GM21526 (cell line): ENCODE data around the gene NLRC5.
"Not testable (repeated sequence)": the region's sequence is repeated elsewhere in the genome, so short reads cannot be mapped to it uniquely, and the experiment has no call there.

Experiments
- ATAC-seq: cut with Tn5 transposase; IDR thresholded peaks from one replicate; pipeline ENCODE4 v1.9.1; 2021; ENCODE audit warnings: moderate library complexity; ENCODE audit not compliant: unreplicated experiment, low FRiP score

Gene NLRC5

DNA sequence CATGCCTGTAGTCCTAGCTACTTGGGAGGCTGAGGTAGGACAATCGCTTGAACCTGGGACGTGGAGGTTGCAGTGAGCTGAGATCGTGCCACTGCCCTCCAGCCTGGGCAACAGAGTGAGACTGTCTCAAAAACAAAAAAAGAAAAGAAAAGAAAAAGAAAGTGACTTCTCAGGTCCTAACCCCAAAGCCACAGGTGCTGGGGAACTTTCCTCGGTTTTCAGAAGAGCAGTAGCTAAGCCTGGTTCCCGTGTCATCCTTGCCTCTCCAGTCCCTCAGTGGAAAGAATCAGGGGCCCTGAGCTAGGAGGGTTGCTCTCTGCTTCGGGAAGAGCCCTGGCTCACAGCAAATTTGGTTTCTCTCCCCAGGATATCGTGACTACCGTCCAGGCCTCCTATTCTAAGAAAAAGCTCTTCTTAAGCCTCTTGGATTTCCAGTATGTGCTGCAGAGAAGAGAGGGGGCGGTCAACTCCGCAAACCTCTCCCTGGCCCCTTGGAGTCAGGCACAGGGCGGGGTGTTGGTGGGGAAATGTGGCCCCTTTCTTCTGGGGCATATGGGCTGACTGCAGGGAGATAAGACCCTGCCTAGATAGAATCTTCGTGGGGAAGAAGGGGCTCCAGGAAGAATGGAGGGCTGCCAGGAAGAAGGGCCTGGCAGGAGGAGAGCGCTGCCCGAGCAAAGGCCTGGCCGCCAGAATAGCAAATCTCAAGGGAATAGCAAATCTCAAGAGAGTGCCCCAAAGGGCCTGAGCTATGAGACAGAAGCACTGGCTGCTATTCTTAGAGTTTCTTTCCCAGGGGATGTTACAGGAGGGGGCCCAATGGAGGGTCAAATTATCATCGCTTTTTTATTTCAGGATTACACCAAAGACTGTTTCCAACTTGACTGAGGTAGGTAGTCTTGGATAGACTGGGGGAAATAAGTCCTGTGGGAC lies 8.3 kb upstream of the NLRC5 start:
- ATAC-seq, result no peak

DNA sequence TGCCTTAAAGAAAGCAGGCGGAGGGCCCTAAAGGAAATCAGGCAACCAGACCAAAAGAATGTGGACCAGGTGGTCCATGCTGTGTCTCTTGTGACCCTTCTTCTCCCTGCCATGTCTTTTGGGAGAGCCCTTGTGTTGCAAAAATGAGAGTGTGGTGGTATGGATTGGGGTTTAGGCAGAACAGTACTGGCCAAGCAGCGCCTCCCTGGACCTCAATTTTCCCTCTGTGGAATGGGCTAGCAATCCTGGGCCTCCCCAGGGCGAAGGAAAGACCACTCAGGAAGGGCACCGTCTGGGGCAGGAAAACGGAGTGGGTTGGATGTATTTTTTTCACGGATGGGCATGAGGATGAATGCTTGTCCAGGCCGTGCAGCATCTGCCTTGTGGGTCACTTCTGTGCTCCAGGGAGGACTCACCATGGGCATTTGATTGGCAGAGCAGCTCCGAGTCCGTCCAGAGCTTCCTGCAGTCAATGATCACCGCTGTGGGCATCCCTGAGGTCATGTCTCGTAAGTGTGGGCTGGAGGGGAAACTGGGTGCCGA lies 7.6 kb upstream of the NLRC5 start:
- ATAC-seq, result no peak

DNA sequence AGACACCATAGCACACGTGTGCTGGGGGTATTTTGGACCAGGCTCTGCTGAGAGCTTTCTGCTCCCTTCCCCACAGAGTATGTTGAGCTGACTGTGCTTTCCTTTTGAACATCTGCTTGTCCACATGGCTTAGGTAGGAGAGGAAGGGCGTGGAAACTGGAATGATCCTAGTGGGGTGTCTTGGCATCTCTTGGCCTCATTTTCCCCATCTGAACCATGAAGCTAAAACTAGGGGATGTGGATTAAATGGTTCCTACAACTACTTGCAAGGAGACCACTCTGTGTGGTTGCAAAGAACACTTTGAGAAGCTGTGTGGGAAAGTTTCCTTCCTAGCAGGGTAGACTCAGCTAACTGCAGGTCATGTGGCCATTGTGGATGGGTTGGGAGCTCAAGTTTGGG lies 6.7 kb upstream of the NLRC5 start:
- ATAC-seq, result no peak

DNA sequence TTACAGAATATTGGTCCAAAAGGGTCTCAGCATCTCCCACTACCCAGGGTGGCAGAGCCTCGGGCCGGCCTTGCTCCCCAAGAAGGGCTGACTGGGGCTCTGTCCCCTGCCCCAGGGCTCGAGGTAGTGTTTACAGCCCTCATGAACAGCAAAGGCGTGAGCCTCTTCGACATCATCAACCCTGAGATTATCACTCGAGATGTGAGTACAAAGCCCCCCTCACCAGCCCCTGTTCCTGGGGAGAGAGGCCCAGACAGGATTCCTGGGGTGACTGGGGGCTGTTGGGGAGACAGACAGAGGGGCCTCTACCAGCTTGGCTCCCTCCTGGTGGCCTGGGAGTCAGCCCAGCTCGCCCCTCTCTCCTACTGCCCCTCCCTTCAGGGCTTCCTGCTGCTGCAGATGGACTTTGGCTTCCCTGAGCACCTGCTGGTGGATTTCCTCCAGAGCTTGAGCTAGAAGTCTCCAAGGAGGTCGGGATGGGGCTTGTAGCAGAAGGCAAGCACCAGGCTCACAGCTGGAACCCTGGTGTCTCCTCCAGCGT lies 6.1 kb upstream of the NLRC5 start:
- no peak for ATAC-seq

DNA sequence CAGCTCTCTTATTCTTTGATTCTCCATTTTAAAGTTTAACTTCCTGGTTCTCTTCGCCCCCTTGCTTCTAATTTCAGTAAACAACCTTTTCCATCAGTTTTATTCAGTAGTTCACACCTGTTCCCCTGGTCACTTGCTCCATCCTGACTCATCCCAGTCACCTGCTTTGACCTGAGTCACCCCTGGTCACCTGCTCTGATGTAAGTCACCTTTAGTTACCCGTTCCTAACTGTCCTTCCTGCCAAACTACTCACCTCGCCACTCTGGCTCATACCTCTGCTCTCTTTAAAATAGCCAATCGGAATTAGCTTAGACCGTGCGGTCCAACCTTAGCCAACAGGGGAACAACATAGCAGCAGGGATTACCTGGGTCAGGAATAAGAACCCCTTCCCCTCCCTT lies 4.7 kb upstream of the NLRC5 start:
- no peak for ATAC-seq

DNA sequence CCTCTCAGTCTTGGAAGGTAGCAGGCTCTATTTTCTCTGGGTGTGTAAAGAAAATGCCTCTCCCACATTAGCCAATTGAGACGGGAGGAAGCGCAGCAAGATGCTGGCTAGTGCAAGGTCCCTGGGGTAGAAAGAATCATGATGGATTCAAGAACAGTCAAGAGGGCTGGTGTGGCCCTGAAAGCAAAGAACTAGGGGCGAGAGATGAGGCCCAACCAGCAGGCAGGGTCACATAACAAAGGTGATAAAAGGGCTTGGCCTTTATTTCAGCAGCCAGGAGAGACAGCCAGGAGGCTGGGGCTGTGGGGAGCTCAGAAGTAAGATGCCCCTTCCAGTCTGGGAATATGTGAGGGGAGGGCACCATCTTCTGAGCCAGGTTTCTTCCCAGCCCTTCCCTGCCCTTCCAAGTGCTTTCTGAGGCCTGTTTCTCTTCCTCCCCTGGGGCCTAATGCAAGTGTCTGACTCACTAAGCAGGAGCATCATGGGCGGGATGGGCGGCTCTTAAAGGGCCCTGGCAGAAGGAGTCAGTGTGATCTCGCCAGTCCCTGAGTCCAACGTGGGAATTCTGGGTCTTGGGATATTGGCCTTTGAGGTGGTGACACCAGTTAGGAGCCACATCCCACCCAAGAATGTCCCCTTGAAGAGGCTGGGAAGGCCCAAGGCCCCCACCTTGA lies 3.9 kb upstream of the NLRC5 start:
- ATAC-seq, result no peak

DNA sequence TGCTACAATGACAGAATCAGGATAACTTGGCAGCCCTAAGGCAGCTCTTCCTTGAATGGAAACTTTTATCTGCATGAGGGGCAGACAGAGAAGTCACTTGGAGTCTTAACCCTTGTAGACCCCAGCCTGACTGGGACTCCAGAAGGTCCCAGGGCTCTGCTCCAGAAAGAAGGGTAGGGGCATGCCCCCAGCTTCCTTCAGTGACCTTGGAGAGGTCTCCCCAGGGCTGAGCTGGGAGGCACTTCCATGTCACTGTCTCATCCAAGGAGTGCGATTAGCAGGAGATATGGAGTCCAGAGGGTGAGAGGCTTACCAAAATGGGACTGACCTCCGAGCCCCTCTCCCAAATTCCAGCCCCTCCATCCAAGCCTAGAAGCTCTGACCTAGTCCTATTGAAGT lies 3.4 kb upstream of the NLRC5 start:
- no peak for ATAC-seq

DNA sequence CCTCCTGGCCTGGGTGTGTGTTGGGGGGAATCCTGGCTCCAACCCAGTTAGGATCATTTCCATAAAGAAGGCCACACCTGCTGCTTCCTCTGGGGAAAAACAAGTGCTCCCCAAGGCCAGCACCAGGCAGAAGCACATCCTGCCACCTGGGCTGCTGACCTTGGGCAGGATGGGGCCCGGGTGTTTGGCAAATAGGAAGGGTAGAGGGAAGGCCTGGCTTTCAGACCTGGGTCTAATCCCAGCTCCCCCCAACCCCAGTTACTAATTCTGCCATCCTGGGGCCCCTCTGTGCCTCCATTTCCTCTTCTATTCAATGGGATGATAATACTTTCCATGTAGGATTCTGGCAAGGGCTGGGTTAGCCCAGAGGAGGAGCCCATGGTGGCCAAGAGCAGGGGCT lies 3.0 kb upstream of the NLRC5 start:
- ATAC-seq, result no peak

DNA sequence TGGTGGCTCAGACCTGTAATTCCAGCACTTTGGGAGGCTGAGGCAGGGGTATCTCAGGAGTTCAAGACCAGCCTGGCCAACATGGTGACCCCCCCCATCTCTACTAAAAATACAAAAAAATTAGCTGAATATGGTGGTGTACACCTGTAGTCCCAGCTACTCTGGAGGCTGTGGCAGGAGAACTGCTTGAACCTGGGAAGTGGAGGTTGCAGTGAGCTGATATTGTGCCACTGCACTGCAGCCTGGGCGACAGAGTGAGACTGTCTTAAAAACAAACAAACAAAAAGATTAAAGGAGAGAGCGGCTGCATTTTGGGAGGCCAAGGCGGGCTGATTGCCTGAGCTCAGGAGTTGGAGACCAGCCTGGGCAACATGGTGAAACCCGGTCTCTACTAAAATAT lies 2.4 kb upstream of the NLRC5 start:
- not testable (repeated sequence) for ATAC-seq

DNA sequence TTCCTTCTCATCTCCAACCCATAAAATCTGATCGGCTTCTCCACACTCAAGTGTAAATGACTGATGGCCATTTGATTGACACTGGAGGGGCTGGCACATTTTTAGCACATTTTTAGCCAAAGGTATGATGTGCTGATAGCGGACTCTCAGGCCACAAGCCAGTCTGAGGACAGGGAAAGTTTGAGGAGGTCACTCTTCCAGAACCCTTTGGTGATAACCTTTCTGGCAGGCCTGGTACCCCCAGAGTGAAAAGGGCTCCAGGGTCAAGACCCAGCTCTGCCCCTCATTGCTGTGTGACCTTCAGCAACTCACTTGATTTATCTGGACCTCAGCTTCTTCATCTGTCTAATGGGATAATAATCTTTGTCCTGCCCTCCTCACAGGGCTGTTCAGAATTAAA lies 1.7 kb upstream of the NLRC5 start:
- no peak for ATAC-seq

DNA sequence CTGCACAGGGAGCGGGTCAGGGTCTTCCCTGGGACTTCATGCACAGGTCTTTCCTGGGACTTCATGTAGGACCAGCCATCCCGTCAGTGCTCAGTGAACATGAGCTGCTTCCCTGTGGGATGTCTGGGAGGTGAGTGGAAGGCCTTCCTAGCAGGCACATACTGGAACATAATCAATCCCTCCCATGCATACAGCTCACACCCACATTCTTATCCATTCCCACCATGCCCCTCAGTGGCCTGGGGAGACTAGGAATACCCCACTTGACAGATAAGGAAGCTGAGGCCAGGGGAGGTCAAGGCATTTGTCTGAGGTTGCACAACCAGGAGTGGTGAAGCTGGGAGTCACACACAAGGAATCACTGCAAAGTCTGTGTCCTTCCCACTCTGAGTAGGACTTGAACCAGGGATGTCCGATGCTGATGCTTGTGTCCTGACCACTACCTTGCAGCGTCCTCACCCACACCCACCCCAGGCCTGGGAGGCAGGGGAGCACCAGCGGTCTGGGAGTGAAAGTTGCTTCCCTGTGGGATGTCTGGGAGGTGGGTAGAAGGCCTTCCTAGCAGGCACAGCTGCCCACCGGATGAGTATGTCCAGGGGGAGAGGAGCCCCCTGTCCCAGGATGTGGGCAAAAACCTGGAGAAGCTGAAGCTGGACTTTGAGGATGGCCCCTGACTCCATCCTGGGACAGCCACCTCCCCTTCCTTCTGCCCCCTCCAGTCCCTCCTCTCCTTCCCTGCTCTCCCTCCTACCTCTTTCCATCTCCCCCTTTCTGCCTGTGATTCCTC lies 1.0 kb upstream of the NLRC5 start:
- ATAC-seq, result no peak

DNA sequence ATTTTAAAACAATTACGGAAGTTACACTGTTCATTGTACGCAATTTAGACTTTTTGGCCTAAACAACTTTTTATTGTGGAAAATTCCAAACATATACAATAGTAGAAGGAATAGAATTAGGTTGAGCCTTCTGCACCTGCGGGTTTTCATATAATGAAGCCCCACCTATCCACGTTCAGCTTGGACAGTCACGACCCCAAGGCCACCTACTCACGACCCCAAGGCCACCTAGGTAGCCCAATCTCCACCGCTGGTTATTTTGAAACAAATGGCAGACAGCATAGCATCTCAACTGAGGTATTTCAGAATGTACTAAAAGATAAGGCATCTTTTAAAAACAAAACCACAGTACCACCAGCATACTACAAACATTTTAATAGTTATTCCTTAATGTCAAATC lies 631 bp downstream of the NLRC5 start:
- no peak for ATAC-seq

DNA sequence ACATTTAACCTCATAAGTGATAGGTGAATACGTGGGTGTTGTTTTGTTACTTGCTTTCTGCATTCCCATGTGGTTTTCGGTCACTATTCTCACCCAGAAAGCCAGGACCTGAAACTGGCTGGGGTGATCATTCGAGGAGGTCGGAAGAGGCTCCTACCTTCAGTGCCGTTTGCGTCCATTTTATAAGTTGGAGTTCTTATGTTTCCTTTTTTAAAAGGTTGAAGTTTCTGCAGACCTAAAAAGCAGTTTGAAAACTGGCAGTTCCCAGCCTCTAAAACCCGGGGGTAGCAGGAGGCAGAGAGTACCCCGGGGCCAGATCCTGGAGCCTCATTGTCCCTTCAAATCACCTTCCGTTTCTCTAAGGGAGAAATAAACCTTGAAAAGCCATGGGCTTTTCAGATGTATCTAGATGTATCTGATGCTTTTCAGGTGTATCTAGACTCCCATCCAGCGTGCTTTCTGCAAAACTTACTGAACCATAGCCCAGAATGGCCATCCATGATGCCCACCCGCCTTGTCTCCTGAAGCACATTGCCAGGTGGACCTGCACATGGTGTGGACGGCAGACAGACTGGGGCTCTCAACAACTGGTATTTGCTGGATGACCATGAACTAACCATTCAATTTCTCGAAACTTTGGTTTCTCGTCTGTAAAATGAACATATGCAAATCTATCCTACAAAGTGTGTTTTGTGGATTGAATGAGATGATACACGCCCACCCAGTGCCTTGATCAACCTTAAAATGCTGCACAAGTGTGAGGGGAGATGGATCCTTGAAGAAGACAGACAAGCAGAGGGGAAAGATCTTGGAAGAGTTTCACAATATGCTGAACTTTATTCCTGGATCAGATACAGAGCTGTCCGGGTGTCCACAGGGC lies 1.3 kb downstream of the NLRC5 start:
- no peak for ATAC-seq

DNA sequence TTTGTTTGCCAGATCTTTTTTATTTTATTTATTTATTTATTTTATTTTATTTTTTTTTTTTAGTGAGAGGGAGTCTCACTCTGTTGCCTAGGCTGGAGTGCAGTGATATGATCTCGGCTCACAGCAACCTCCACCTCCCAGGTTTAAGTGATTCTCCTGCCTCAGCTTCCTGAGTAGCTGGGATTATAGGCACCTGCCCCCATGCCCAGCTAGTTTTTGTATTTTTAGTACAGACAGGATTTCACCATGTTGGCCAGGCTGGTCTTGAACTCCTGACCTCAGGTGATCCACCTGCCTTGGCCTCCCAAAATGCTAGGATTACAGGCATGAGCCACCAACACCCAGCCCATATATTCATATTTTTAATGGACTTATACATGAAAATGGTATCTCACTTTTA lies 3.1 kb downstream of the NLRC5 start:
- not testable (repeated sequence) for ATAC-seq

DNA sequence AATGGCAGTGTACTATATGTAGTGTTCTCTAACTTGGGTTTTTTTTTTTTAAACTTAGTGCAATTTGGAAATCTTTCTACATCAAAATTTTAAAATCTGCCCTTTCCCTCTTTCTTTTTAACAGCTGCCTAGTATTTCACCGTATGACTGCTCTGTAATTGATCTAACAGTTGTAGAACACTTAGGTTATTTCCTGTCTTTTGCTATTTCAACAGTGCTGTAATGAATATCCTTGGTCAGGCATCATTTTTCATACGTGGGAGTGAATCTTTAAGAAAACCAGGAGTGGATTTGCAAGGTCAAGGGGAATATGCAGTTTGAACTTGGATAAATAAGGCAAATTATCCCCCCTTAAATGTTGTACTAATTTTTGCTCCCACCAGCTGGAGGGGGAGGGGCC lies 3.8 kb downstream of the NLRC5 start:
- ATAC-seq, result no peak

DNA sequence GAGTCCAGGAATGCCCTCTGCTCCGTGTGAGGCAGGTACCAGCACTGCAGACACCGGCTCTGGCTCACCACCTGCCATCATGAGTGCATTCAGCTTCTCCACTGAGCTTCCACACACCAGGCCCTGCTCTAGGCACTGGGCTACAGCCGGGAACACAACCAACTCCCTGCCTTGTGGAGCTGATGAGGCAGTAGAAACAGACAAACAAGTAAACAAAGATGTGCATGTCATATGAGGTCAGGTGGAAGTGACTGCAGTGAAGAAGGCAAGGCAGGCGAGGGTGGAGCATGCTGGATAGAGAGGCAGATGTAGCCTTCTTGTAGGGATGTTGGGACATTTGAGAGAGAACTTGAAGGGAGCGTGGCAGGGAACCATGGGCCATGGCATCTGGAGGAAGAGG lies 5.0 kb downstream of the NLRC5 start:
- no peak for ATAC-seq

DNA sequence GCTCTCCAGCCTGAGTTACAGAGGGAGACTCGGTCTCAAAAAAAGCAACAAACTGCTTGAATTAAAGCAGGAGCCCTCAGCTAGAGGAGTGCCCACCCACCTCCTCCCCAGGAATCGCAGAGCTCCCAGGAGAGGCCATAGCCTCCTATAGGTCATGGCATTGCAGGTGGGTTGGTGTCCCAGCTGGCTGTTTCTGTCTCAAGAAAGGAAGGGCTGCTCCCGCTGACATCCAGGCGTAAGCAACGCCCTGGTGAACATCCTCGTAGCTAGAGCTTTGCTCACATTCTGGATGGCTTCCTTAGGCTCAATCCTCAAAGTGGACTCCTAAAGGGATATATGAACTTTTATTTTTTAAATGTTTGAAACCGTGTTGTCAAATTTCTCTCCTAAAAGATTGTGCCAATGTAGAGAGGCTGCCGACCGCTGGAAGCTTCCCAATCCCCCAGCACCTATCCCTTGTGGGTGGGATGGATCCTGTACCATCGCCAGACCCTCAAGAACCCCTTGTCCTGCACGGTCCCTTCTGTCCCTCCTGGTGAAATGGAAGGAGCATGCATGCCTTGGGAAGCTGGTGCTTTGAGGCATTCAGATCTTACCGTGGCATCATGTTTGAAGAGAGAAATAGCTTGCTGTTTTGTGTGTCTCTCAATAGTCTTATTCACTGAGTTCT lies 5.9 kb downstream of the NLRC5 start:
- no peak for ATAC-seq

DNA sequence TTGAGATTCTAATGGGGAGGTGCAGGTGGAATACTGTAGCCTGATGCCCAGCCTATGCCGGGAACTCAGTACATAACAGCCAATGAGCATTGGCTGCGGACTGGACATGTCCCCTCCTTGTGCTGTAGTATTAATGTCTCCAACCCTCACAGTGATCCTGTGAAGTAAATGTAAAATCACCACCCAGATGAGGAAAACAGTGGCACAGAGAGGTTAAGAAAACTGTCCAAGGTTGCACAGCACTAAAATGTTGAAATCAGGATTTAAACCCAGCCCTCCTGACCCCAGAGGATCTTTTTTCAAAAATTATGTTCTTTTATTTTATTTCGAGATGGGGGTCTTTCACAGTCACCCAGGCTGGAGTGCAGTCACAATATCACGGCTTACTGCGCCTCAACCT lies 7.9 kb downstream of the NLRC5 start:
- ATAC-seq, result no peak

DNA sequence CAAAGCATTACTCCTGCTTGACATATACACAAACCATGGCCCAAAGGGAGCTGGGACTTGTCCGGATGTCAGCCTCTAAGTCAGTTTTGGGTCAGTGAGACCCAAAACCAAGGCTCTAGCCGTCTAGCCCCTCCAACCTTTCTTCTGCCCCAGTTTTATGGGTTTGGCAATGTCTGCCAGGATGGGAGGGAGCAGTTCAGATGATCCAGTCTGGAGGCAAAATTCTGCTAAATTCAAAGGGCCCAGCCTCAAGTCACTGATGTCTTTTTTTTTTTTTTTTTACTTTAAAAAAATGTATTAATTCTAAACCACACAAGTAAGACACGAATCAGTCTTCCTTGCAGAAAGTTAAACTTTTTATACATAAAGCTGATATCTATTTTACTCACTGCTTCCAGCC lies 8.6 kb downstream of the NLRC5 start:
- ATAC-seq, result no peak
